ENCODE data around the gene KBTBD8.

Gene KBTBD8

DNA sequence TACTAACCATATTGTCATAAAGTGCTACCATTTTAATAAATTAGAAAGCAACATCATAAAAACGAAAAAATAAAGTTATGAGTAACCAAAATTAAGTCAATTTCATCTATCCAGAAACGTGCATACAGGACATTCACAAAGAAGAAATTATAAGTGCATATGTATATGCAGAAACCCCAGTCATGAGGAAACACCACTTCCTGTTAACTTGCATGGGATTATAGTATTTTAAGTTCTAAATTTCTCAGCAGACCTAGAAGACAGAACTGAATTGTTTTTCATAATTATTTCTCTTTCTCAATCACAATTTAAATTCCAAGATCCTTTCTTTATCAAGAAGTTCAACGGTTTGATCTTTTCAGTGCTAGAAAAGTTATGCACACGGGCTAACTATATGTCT is 1.4 kb upstream of the KBTBD8 start:
- DNase-seq (ENCODE audit: extremely low read depth, low read depth): no peak
- TF ChIP-seq, protein P1, sequence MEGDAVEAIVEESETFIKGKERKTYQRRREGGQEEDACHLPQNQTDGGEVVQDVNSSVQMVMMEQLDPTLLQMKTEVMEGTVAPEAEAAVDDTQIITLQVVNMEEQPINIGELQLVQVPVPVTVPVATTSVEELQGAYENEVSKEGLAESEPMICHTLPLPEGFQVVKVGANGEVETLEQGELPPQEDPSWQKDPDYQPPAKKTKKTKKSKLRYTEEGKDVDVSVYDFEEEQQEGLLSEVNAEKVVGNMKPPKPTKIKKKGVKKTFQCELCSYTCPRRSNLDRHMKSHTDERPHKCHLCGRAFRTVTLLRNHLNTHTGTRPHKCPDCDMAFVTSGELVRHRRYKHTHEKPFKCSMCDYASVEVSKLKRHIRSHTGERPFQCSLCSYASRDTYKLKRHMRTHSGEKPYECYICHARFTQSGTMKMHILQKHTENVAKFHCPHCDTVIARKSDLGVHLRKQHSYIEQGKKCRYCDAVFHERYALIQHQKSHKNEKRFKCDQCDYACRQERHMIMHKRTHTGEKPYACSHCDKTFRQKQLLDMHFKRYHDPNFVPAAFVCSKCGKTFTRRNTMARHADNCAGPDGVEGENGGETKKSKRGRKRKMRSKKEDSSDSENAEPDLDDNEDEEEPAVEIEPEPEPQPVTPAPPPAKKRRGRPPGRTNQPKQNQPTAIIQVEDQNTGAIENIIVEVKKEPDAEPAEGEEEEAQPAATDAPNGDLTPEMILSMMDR (IDR thresholded peaks at IDR 0.05; ENCODE audit: low read depth, low read length): no peak

DNA sequence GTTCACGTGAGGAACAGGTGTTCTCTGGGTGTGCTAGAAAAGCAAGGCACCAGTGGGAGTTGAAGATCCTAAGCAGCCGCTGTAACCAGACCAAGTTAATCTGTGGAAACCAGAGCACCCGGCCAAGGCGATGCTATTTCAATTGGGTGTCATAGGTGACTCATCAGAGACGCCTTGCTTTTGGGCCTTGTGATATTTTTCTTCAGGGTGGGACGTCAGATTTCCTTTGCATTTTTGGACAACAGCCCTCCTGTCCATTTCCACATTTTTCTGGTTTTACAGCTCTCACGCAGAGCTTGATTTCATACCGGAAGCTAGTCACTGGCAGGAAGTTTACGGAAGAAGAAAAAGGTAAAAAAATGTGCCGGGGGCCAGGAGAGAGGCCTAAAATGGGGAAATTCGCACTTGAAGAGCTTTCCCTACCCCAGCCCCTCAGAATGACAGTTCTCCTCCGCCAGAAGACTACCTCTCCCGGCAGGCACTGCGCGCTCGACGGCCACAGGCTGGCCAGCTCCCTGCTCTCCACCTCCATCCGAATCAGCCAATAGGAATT is 471 bp upstream of the KBTBD8 start:
- TF ChIP-seq, protein P1 (IDR thresholded peaks at IDR 0.05; ENCODE audit: low read depth, low read length): no peak
- peak; percentile 94 for DNase-seq (ENCODE audit: extremely low read depth, low read depth)

DNA sequence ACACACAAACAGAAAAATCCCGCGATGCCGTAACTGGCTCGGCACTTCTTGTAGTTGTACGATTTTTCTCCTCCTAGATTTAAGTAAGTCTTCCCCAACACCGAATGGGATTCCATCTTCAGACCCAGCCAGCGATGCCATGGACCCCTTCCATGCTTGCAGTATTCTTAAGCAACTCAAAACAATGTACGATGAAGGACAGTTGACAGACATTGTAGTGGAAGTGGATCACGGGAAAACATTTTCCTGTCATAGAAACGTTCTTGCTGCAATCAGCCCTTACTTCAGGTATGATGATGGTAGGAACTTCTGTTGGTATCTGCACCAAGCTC is 763 bp downstream of the KBTBD8 start:
- DNase-seq (ENCODE audit: extremely low read depth, low read depth): no peak
- TF ChIP-seq, protein P1 (IDR thresholded peaks at IDR 0.05; ENCODE audit: low read depth, low read length): no peak

DNA sequence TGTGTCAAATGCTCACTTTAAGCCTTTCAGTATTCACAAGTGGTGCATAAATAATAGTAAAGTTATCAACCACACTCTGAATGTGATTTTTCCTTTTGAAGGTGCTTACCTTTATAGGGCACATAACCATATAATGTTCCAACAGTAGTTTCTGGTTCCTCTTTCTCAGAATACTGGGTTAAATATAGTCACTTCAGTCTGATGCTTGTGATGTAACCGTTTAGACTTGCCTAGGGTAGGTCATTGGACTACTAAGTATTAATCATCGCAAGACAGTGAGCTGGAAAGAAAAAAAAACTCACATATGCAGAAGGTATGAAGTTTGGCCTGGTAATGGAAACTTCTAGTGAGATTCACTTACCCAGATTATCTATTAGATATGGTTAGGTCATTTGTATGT is 1.9 kb downstream of the KBTBD8 start:
- DNase-seq (ENCODE audit: extremely low read depth, low read depth): no peak
- TF ChIP-seq, protein P1 (IDR thresholded peaks at IDR 0.05; ENCODE audit: low read depth, low read length): no peak

DNA sequence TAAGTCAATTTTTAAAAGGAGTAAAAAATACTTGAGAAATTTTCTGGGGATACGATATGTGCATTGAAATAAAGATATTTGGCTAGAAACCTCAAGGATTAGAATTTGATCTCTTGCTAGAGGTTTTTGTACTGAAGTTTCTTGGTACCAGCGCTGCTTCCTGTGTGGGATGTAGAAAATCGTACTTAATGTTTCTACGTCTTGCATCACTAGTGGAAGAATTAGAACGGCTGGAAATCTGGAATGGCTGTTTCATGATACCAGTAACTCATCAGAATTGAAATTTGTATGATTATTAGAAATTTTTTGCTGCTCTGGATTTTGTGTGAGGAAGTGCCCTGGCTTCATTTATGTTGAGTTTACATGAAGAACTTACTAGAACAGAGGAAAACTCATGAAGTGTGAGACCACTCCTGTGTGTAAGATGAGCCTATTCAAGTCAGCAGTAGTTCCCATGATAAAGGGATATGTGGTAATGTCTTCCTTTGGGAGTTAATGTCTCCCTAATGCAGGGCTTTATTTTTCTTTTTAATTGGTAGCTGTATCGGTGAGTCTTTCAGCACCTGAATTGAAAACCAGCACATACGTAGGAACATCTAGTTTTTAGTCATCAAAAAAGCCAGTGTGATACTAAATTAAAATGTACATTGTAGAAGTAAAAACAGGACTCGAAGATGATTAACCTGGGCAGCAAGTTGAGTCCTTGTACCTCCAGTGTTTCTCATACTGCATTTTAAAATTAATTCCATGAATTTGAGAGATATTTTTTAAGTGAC is 3.2 kb downstream of the KBTBD8 start:
- no peak for DNase-seq (ENCODE audit: extremely low read depth, low read depth)
- TF ChIP-seq, protein P1 (IDR thresholded peaks at IDR 0.05; ENCODE audit: low read depth, low read length): no peak

DNA sequence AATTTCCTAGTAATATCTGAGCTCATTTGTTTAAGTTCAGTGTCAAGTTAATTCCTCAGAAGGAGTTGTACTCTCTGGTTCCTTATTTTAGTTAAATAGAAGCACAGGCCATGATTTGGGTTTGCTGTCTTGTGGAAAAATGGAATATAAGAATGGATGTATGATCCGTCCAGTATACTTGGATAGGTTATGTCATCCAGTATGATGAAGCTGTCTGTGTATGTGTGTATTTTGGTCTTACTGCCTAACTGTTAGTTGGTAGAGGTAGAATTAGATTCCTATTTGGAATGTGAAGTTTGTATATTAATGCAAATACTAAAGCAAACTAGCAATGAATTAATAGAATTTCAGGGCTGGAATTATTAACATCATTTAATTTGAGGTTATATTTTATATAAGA is 7.9 kb downstream of the KBTBD8 start:
- TF ChIP-seq, protein P1 (IDR thresholded peaks at IDR 0.05; ENCODE audit: low read depth, low read length): no peak
- no peak for DNase-seq (ENCODE audit: extremely low read depth, low read depth)

DNA sequence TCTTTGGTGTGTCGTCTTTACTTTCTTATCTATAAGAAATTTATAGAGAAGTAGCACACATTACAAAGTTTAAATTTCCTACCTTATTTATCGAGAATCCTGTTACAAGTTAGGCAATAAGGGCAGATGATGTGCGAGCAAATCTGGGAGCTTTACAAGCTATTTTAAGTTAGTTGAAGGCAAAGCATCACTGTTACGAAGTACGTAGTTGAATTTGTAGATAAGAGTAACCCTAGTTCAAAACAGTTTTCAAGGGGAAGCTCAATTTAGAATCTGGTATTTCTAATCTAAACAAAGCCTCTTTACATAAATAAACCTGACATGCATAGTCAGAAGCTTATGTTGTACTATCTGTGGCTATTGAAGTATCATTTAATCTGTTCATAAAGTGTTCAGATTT is 8.4 kb downstream of the KBTBD8 start:
- TF ChIP-seq, protein P1 (IDR thresholded peaks at IDR 0.05; ENCODE audit: low read depth, low read length): no peak
- DNase-seq (ENCODE audit: extremely low read depth, low read depth): no peak
